Heart left ventricle (tissue), 16 donors: Measurements from ENCODE around the gene SH3RF3. TPM values are rescaled to one million over a fixed set of nuclear protein-coding genes. Genes with fewer than 3 reads are reported as not detected.
A peak's percentile ranks its signal among the peaks of the same experiment; 100 is the strongest.

ENCODE experiments used
- ATAC-seq, 4 donors: fragments of 200-7000 bp; cut with Tn5 transposase; one replicate each; pipeline ENCODE4 v1.9.1; 2020 to 2022; ENCODE audit warnings: moderate library complexity in 4 of 4, mild to moderate bottlenecking in 3 of 4, moderate number of reproducible peaks in 1 of 4
- DNase-seq, 5 donors: peaks; one replicate each; pipeline ENCODE4 v3.0.0-alpha.2; 2020
- H3K27ac ChIP-seq, 12 donors: fragments of 200-600 bp; sonication (generic) in 4 of 12; one replicate each; pipeline versions ENCODE4 v1.5.0 to v1.8.0; 2016 to 2022; ENCODE audit warnings: mild to moderate bottlenecking in 2 of 12
- H3K27me3 ChIP-seq, 9 donors: fragments of 200-600 bp; sonication (generic) in 2 of 9; one replicate each; pipeline versions ENCODE4 v1.5.1 to v1.8.0; 2016 to 2022; ENCODE audit warnings: mild to moderate bottlenecking in 3 of 9
- H3K36me3 ChIP-seq, 9 donors: fragments of 200-600 bp; sonication (generic) in 2 of 9; one replicate each; pipeline versions ENCODE4 v1.5.0 to v1.8.0; 2018 to 2022; ENCODE audit warnings: mild to moderate bottlenecking in 2 of 9
- H3K4me1 ChIP-seq, 12 donors: fragments of 200-600 bp; sonication (generic) in 4 of 12; one replicate each; pipeline versions ENCODE4 v1.5.0 to v1.8.0; 2016 to 2022; ENCODE audit warnings: mild to moderate bottlenecking in 3 of 12
- H3K4me3 ChIP-seq, 12 donors: fragments of 200-600 bp; sonication (generic) in 4 of 12; one replicate each; pipeline versions ENCODE4 v1.5.0 to v1.8.0; 2017 to 2022; ENCODE audit warnings: mild to moderate bottlenecking in 9 of 12, moderate library complexity in 4 of 12
- H3K9me3 ChIP-seq, 12 donors: fragments of 200-600 bp; sonication (generic) in 4 of 12; one replicate each; pipeline versions ENCODE4 v1.5.0 to v1.8.0; 2016 to 2022; ENCODE audit warnings: mild to moderate bottlenecking in 1 of 12
- POLR2A ChIP-seq, 2 donors: fragments of 450-650 bp; IDR thresholded peaks; one replicate each; pipeline ENCODE4 v1.6.1; 2017; ENCODE audit warnings: antibody characterized with exemption in 2 of 2, mild to moderate bottlenecking in 2 of 2, moderate library complexity in 2 of 2
- WGBS, 4 donors: extraction: QIAGEN DNeasy Blood & Tissue Kit in 2 of 4; methylation state at CpG; one replicate each; pipeline versions ENCODE4 v1.1.5 to v1.1.7; 2013 to 2018; 5-methylcytosine and 5-hydroxymethylcytosine counted together
- intact Hi-C, 10 donors: fragments of 100-400 bp; cut with DNase I; formaldehyde crosslinking; loops; one replicate each; pipeline versions ENCODE4 v1.11.1 to v1.14.2; 2022
- polyA plus RNA-seq, 2 donors: library from polyadenylated mRNA; stranded (reverse); fragments of 200-250 nt; gene quantifications; one replicate each; pipeline ENCODE4 v1.2.3, GENCODE V29; 2013
- total RNA-seq, 9 donors: library from RNA; depleted of rRNA in 2 of 9; stranded (reverse); fragments of >200 nt in 2 of 9; fragmentation: NEBNext Ultra II Directional in 3 of 9; extraction: Animal tissue kit (Norgen Biotek cat#: 25700) in 3 of 9; gene quantifications; one replicate each; pipeline versions ENCODE4 v1.1.0 to v1.2.4, GENCODE V29; 2016 to 2023
- TF ChIP-seq, protein P1 (sequence below), 12 donors: fragments of 200-600 bp; sonication (generic) in 4 of 12; IDR thresholded peaks; one replicate each; pipeline versions ENCODE4 v1.5.0 to v1.8.0; 2018 to 2022; ENCODE audit warnings: antibody characterized with exemption in 12 of 12, mild to moderate bottlenecking in 5 of 12
- donor health status: ischemic (EF 13 %, LVEDD 7.1; RV severe dilation, severe dysfunction).
- donor health status: healthy with polysubstance abuse.
- donor health status: DM: no; HTN: yes; CAD: no.
- donor health status: DM: no; HTN: no; CAD: no.
- donor health status: ischemic (EF 25% LVEDD 6.9; RV normal size, moderate dysfunction).
- donor health status: ischemic (EF 25% LVEDD 5.7; RV mildly dilated, moderate dysfunction).
- donor health status: healthy.
- donor health status: DM: yes; HTN: yes; CAD: no.
- donor health status: ischemic (EF 35%, LVEDD 5.7; RV mildly dilated, moderate dysfunction).
- donor health status: nonischemic (EF 11% LVEDD 7.7; RV severe dilation, severe dysfunction).
- donor health status: DM: yes; HTN: yes; CAD: no.
- donor health status: PGD.
- donor health status: ischemic (EF 29% LVEDD 5.4; RV normal size, mild dysfunction).
- donor health status: nonischemic (EF 23%, LVEDD 6.1; RV moderate dilation, normal function).

The SH3RF3 gene
- total and polyA plus RNA-seq, 11 donors = 5.2 to 15.7 (median 7.9) TPM

DNA sequence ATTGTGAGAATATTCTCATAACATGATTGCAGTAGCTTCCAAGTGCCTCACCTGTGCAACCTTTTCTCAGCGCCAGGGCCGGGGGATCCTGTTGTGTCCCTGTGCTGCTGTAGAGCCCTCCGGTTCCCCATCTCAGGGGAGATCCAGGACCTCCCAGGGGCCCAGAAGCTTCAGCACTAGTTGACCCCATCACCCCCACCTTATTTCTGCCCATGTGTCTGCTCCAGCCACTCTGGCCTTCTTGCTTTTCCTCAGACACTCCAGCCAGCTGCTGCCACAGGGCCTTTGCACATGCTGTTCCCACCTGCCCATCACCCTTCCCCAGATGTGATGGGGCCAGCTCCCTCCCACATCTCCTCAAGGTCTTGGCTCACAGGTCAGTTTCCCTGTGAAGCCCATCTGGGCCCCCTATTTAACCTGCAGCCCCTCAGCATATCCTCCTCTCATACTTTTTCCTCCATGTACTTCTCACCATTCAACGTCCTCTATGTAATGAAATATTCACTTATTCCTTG is 258.3 kb downstream of the SH3RF3 start:
- no peak overlapping the region for H3K4me3 ChIP-seq
- intact Hi-C loops = no loop called here
- no peak overlapping the region for H3K27ac ChIP-seq
- DNase-seq (peak in 3 of 5 donors; percentile 6 to 19 (median 8)), ATAC-seq (no peak)
- H3K36me3 ChIP-seq = no peaks in the 10 kb centered on the region
- 98% methylated on average over 4 of the region's 4 CpGs for WGBS, 4 donors
- TF ChIP-seq, protein P1, sequence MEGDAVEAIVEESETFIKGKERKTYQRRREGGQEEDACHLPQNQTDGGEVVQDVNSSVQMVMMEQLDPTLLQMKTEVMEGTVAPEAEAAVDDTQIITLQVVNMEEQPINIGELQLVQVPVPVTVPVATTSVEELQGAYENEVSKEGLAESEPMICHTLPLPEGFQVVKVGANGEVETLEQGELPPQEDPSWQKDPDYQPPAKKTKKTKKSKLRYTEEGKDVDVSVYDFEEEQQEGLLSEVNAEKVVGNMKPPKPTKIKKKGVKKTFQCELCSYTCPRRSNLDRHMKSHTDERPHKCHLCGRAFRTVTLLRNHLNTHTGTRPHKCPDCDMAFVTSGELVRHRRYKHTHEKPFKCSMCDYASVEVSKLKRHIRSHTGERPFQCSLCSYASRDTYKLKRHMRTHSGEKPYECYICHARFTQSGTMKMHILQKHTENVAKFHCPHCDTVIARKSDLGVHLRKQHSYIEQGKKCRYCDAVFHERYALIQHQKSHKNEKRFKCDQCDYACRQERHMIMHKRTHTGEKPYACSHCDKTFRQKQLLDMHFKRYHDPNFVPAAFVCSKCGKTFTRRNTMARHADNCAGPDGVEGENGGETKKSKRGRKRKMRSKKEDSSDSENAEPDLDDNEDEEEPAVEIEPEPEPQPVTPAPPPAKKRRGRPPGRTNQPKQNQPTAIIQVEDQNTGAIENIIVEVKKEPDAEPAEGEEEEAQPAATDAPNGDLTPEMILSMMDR (IDR thresholded peaks at IDR 0.05) = no peak
- TF ChIP-seq POLR2A (IDR thresholded peaks at IDR 0.05) = no peak
- H3K9me3 ChIP-seq = no peaks in the 10 kb centered on the region
- H3K4me1 ChIP-seq = peaks cover 7 to 33% (median 23%) of the 10 kb centered on the region in 12 donors
- no peaks in the 10 kb centered on the region for H3K27me3 ChIP-seq

DNA sequence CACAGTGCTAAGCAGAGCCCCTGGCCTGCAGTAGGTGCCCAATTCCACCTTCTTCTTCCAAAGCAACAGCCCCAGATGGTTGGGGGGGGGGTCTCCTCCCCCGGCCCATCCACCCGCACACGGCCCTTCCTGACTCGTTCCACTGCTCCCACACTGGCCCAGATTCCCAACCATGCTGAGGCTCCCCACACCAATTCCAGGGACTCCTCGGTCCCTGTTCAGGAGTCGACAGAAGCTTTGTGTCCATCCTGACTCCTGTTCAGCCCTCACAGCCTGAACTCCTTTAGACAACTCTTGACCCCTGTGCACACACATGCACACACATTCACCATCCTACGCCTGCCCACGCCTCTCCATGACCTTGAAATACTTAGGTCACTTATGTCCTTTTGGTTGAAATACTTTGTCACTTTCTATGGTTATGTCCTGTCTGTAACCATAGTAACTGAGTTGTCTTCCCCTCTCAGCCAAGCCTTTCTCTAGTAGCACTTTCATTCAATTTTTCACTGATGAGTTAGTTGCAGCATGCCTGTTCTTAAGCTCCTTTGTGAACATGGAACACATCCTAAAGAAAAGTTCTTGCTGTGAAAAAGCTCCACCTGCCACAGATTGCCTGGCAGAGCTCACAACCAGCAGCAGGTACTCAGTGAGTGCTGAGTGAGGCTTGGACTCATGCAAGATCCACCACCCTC is 258.9 kb downstream of the SH3RF3 start:
- no peaks in the 10 kb centered on the region for H3K9me3 ChIP-seq
- H3K4me1 ChIP-seq = peaks cover 7 to 26% (median 17%) of the 10 kb centered on the region in 12 donors
- H3K27me3 ChIP-seq = no peaks in the 10 kb centered on the region
- no peaks in the 10 kb centered on the region for H3K36me3 ChIP-seq
- intact Hi-C loops = no loop called here
- TF ChIP-seq, protein P1 (IDR thresholded peaks at IDR 0.05) = no peak
- TF ChIP-seq POLR2A (IDR thresholded peaks at IDR 0.05) = no peak
- H3K4me3 ChIP-seq = no peak overlapping the region
- WGBS, 4 donors = 79 to 95% (median 83%) methylated on average over 8 of the region's 8 CpGs
- ATAC-seq (no peak), DNase-seq (peak in 1 of 5 donors; percentile 17)
- no peak overlapping the region for H3K27ac ChIP-seq

DNA sequence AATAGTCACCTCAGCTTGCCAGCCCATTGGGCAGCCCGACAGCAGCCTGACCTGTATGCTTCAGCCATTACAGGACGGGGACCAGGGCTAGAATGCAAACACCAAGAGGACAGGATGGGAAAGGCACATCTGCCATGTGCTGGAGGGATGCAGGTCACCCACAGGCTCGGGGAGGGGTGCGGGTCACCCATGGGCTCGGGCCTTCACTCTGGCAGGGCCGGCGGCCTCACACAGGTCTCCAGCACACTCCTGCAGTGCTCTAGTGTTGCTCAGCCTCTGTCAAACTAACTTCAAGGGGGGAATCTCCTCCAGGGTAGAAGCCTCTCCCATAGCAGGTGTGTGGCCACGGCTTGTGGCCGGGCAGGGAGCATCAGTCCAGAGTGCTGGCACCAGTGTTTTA is 262.2 kb downstream of the SH3RF3 start:
- Histone ChIP-seq H3K4me1 (peaks cover 0 to 6% (median 0%) of the 10 kb centered on the region in 12 donors), H3K27ac (no peak overlapping the region), H3K36me3 (no peaks in the 10 kb centered on the region), H3K27me3 (no peaks in the 10 kb centered on the region), H3K9me3 (no peaks in the 10 kb centered on the region), H3K4me3 (no peak overlapping the region)
- TF ChIP-seq, protein P1 (IDR thresholded peaks at IDR 0.05) = no peak
- TF ChIP-seq POLR2A (IDR thresholded peaks at IDR 0.05) = no peak
- 96 to 98% (median 97%) methylated on average over 8 to 9 of the region's 9 CpGs for WGBS, 4 donors
- DNase-seq (no peak), ATAC-seq (no peak)
- intact Hi-C loops = loop anchor here in 2 of 10 donors (10.0 kb wide), 1 partner anchor 266 kb away; the partner anchor contains the start of gene SH3RF3 (in 2 of the 2)

DNA sequence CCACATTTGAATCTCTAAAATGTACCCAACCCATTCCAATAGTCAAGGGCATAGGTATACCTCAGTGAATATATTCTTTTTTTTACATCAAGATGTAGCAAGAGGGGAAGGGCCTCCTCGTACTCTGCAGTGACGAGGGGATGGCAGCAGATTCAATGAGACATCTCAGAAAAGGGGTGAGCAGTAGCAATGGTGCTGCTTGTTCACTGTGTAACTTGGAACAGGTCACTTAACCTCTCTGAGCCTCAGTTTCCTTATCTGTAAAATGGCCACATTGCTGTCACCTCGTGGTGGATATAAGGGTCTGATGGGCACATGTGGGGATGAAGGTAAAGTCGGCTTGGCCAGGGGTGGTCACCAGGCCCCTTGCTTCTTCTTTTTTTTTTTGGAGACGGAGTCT is 263.1 kb downstream of the SH3RF3 start:
- intact Hi-C loops = loop anchor here in 2 of 10 donors (10.0 kb wide), 1 partner anchor 267 kb away; the partner anchor contains the start of gene SH3RF3 (in 2 of the 2)
- TF ChIP-seq, protein P1 (IDR thresholded peaks at IDR 0.05) = no peak
- no peak for TF ChIP-seq POLR2A (IDR thresholded peaks at IDR 0.05)
- H3K4me1 ChIP-seq = peaks cover 0 to 12% (median 0%) of the 10 kb centered on the region in 12 donors
- no peaks in the 10 kb centered on the region for H3K36me3 ChIP-seq
- no peak overlapping the region for H3K4me3 ChIP-seq
- ATAC-seq (no peak), DNase-seq (no peak)
- no peaks in the 10 kb centered on the region for H3K27me3 ChIP-seq
- WGBS, 4 donors = 94 to 97% (median 96%) methylated on average over 5 of the region's 5 CpGs
- H3K9me3 ChIP-seq = no peaks in the 10 kb centered on the region
- H3K27ac ChIP-seq = no peak overlapping the region
